Measurements from ENCODE around the gene KLHL7.
"Not testable (repeated sequence)": the region's sequence is repeated elsewhere in the genome, so short reads cannot be mapped to it uniquely, and the experiment has no call there.

Gene KLHL7

DNA sequence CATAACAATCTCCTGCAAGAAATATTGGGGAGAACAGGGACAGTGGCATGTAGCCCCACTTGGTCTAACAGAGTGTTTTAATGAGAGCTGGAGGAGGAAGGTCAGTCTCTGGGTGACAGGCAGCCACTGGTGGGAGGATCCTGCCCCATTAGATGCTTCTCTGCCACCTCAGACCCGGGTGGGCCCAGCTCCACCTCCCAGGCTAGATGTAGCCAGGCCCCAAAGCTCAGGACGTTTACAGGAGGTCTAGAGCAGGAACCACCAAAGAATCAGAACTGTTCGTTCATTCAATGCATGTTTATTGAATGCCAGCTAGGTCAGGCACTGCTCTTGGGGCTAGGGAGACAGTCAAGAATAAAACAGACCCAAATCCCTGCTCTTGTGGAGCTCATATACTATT lies 112.6 kb downstream of the KLHL7 start:
- DNase-seq: no peak

DNA sequence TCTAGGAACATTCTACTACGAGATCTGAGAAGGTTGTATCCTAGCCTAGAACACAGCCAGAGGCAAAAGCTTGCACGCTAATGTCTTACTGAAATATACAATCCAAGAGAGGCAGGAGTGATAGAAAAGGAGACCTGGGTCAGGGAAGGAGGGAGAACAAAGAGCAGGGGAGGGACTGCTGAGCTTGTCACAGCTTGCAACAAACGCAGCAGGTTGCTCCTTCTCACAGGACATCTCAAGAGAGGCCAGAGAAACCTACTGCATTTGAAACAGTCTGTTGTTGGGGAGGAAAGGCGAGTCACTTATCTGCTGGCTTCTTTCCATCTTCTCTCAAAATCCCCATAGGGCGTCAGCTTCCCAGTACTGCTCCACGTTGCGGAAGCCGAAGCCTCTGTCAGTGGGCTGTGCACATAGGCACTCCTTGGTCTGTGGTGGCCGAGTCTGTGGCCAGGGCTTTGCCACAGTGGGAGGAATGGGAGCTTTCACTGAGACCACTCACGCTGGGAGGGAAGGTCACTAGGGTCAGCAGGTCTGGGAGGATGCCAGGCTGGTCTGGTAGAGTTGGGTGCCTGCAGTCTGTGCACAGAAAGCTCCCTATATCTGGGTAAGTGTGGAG lies 115.2 kb downstream of the KLHL7 start:
- DNase-seq: no peak

DNA sequence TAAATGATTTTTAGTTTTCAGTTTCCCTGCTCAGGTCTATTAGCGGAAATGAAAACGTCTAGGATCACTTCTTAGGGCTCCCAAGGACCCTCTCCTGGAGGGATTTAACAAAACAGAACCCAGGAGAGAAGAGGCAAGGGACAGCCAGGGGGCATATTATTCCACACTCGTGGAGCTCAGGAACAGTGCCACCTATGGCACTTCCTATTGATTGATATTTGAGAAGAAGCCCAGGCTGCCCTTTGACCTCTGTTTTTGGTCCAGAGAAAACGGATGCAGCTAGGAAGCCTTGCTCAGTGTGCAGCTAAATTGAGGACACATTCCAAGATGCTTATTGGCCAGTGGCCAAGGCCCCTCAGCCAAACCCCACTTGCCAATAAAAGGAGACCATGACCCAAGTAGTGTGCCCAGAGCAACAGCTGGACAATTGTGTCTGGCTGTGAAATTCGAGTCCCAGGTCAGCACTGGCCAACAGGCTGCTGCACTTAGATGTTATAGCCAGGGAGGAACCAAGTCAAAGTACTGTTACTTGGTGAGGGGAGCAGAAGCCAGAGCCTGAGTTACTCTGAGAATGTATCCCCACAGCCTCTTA lies 117.0 kb downstream of the KLHL7 start:
- DNase-seq: no peak

DNA sequence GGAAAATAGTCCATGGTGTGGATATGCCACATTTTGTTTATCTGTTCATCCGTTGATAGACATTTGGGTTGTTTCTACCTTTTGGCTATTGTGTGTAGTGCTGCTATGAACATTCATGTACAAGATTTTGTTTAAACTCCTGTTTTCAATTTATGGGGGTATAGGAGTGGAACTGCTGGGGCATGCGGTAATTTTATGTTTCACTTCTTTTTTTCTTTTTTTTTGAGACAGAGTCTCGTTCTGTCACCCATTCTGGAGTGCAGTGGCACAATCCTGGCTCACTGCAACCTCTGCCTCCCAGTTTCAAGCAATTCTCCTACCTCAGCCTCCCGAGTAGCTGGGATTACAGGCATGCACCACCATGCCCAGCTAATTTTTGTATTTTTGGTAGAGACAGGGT lies 118.8 kb downstream of the KLHL7 start:
- not testable (repeated sequence) for DNase-seq

DNA sequence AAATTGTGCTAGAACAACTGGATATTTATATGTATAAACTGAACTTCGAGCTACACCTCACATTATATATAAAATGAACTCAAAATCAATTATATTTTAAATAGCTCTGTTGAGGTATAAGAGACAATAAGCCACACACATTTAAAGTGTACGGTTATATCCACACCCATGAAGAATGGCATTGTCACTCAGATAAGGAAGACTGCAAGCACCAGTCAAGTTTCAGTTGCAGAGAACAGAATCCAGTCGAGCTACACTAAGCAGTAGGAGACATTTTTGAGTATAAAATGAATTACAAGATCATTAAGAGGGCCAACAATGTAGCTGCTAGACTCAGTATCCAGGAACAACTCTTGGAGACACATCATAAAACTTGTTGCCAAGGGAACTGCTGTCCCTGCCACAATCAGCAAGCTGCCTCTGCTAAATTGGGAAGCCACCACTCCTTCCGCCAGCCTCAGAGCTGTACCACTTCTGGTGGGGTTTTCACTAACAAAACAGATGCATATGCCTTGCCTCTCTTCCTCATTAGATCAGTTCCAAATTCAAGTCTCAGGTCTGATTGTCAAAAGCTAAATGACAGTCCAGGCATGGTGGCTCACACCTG lies 121.4 kb downstream of the KLHL7 start:
- no peak for DNase-seq
